ENCODE measurements around the gene OR8B3.

DNA sequence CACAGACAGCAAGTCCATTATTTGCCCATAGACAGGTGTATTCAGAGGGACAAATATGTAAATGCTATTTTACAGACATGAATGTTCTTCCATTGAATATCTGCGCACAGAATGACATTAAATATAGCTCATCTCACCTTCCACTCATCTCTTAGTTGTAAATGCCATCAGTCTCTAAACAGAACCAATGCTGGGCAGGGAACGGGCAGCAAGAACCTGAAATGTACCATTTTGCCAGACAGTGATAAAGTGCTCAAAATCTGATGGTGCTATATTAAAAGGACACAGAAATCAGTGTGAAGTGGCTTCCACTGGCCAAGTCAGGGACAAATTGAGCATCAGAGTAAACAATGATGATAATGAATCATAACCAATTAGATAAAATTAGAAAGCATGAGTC, 35.9 kb upstream of the OR8B3 start:
- TF ChIP-seq GATA2 (IDR thresholded peaks at IDR 0.05; ENCODE audit: low read depth, low read length) (no peak), GATA3 (IDR thresholded peaks at IDR 0.05; ENCODE audit: low read depth, low read length) (no peak)

Measured in SH-SY5Y (cell line).